HuH-7 (cell line): Measurements from ENCODE around the gene TBCCD1.
A peak's percentile ranks its signal among the peaks of the same experiment; 100 is the strongest.
"Not testable (repeated sequence)": the region's sequence is repeated elsewhere in the genome, so short reads cannot be mapped to it uniquely, and the experiment has no call there.

Experiments
- DNase-seq: peaks from one replicate; pipeline ENCODE4 v3.0.0; 2011; ENCODE audit warnings: low spot score

The TBCCD1 gene

GRCh38 chr3:186549497-186549896 is 17.6 kb downstream of the TBCCD1 start:
- DNase-seq = no peak

GRCh38 chr3:186544281-186544680 is 22.9 kb downstream of the TBCCD1 start, which contains the start of gene CRYGS:
Gene CRYGS, minus strand, starts transcription at chr3:186544380. Its CDS starts 54 bp downstream, at chr3:186544326.
- DNase-seq = no peak

- no peak for DNase-seq
Observed at GRCh38 chr3:186540835-186541226, 26.3 kb downstream of the TBCCD1 start.

GRCh38 chr3:186540221-186540834 is 26.8 kb downstream of the TBCCD1 start:
- peak; percentile 43 for DNase-seq

- DNase-seq = no peak
Observed at GRCh38 chr3:186538779-186539178, 28.4 kb downstream of the TBCCD1 start.

- no peak for DNase-seq
Observed at GRCh38 chr3:186536883-186537844, 30.0 kb downstream of the TBCCD1 start.

GRCh38 chr3:186534113-186534669 is 32.9 kb downstream of the TBCCD1 start:
- DNase-seq = no peak

GRCh38 chr3:186532598-186533072 is 34.5 kb downstream of the TBCCD1 start:
- no peak for DNase-seq

GRCh38 chr3:186531694-186532093 is 35.4 kb downstream of the TBCCD1 start:
- DNase-seq = not testable (repeated sequence)

GRCh38 chr3:186530415-186530814 is 36.7 kb downstream of the TBCCD1 start:
- no peak for DNase-seq

- no peak for DNase-seq
Observed at GRCh38 chr3:186529201-186529999, 37.7 kb downstream of the TBCCD1 start.

GRCh38 chr3:186526256-186526606 is 40.9 kb downstream of the TBCCD1 start:
- no peak for DNase-seq

GRCh38 chr3:186525369-186526255 is 41.5 kb downstream of the TBCCD1 start:
- peak; percentile 41 for DNase-seq

GRCh38 chr3:186524616-186525015 is 42.5 kb downstream of the TBCCD1 start:
- no peak for DNase-seq

GRCh38 chr3:186523434-186523833 is 43.7 kb downstream of the TBCCD1 start:
- no peak for DNase-seq

- DNase-seq = no peak
Observed at GRCh38 chr3:186523022-186523421, 44.1 kb downstream of the TBCCD1 start.

- no peak for DNase-seq
Observed at GRCh38 chr3:186520957-186521842, 45.9 kb downstream of the TBCCD1 start.

GRCh38 chr3:186520431-186520830 is 46.7 kb downstream of the TBCCD1 start:
- DNase-seq = no peak

- DNase-seq = no peak
Observed at GRCh38 chr3:186519021-186519658, 48.0 kb downstream of the TBCCD1 start.
